Fibroblast of gingiva (primary cell): Measurements from ENCODE around the gene CHD5.

Source experiments
- DNase-seq: peaks from one replicate; pipeline ENCODE4 v3.0.0-alpha.2; 2011; ENCODE audit warnings: low read depth

The CHD5 gene

GRCh38 chr1:6131561-6131960, 48.6 kb downstream of the CHD5 start:
- no peak for DNase-seq

- DNase-seq: no peak
Measured at GRCh38 chr1:6130596-6130995, 49.5 kb downstream of the CHD5 start.

GRCh38 chr1:6130036-6130435, 50.1 kb downstream of the CHD5 start:
- no peak for DNase-seq

GRCh38 chr1:6129313-6129712, 50.8 kb downstream of the CHD5 start:
- no peak for DNase-seq

- DNase-seq: no peak
Measured at GRCh38 chr1:6128276-6129081, 51.6 kb downstream of the CHD5 start.

- DNase-seq: no peak
Measured at GRCh38 chr1:6127587-6128163, 52.4 kb downstream of the CHD5 start.

- DNase-seq: no peak
Measured at GRCh38 chr1:6126521-6127067, 53.5 kb downstream of the CHD5 start.

GRCh38 chr1:6126028-6126427, 54.1 kb downstream of the CHD5 start:
- DNase-seq: no peak

- no peak for DNase-seq
Measured at GRCh38 chr1:6125366-6125765, 54.8 kb downstream of the CHD5 start.

- DNase-seq: no peak
Measured at GRCh38 chr1:6124746-6125365, 55.3 kb downstream of the CHD5 start.

GRCh38 chr1:6124341-6124740, 55.8 kb downstream of the CHD5 start:
- DNase-seq: no peak

- no peak for DNase-seq
Measured at GRCh38 chr1:6123816-6124215, 56.3 kb downstream of the CHD5 start.

GRCh38 chr1:6123083-6123482, 57.0 kb downstream of the CHD5 start:
- DNase-seq: no peak

GRCh38 chr1:6121651-6122370, 58.3 kb downstream of the CHD5 start:
- DNase-seq: no peak

- DNase-seq: no peak
Measured at GRCh38 chr1:6121021-6121421, 59.1 kb downstream of the CHD5 start.

- peak; percentile 11 for DNase-seq
Measured at GRCh38 chr1:6118415-6118814, 61.7 kb downstream of the CHD5 start.

- DNase-seq: no peak
Measured at GRCh38 chr1:6117624-6118023, 62.5 kb downstream of the CHD5 start.

GRCh38 chr1:6117064-6117463, 63.1 kb downstream of the CHD5 start:
- no peak for DNase-seq

GRCh38 chr1:6116137-6116536, 64.0 kb downstream of the CHD5 start:
- no peak for DNase-seq

GRCh38 chr1:6113745-6114144, 66.4 kb downstream of the CHD5 start:
- no peak for DNase-seq

GRCh38 chr1:6113116-6113515, 67.0 kb downstream of the CHD5 start:
- DNase-seq: no peak

GRCh38 chr1:6112690-6113005, 67.5 kb downstream of the CHD5 start:
- no peak for DNase-seq
